Type B pancreatic cell (in vitro differentiated cells): ENCODE results near the gene TGFBR3. TPM values are rescaled to one million over a fixed set of nuclear protein-coding genes. Genes with fewer than 3 reads are reported as not detected.

Experiments
- DNase-seq: peaks from one replicate; pipeline ENCODE4 v3.0.0; 2021; ENCODE audit warnings: mixed read lengths; ENCODE audit not compliant: unreplicated experiment; ENCODE audit errors: extremely low spot score
- H3K27ac Mint-ChIP-seq: 2 replicates; pipeline ENCODE4 v1.8.0; 2021; ENCODE audit warnings: mild to moderate bottlenecking, mixed read lengths
- H3K27me3 Mint-ChIP-seq: 2 replicates; pipeline ENCODE4 v1.8.0; 2021; ENCODE audit warnings: mixed read lengths
- H3K36me3 Mint-ChIP-seq: 2 replicates; pipeline ENCODE4 v1.8.0; 2021; ENCODE audit warnings: mixed read lengths
- H3K4me1 Mint-ChIP-seq: one replicate; pipeline ENCODE4 v1.8.0; 2021; ENCODE audit warnings: mixed read lengths; ENCODE audit not compliant: unreplicated experiment
- H3K4me3 Mint-ChIP-seq: 2 replicates; pipeline ENCODE4 v1.8.0; 2021; ENCODE audit warnings: mild to moderate bottlenecking, mixed read lengths
- H3K9me3 Mint-ChIP-seq: 2 replicates; pipeline ENCODE4 v1.8.0; 2021; ENCODE audit warnings: mixed read lengths
- CTCF ChIP-seq: fragments of 200-600 bp; sonication (generic); conservative IDR thresholded peaks from 2 replicates; pipeline ENCODE4 v1.5.0; 2021; ENCODE audit warnings: antibody characterized with exemption, mild to moderate bottlenecking
- total RNA-seq: library from RNA; stranded (reverse); gene quantifications from 2 replicates; pipeline ENCODE4 v1.2.1, GENCODE V29; 2021; ENCODE audit warnings: low replicate concordance

Gene TGFBR3
- total RNA-seq, 1 donor from 2014 or later, result 33.5 TPM

DNA sequence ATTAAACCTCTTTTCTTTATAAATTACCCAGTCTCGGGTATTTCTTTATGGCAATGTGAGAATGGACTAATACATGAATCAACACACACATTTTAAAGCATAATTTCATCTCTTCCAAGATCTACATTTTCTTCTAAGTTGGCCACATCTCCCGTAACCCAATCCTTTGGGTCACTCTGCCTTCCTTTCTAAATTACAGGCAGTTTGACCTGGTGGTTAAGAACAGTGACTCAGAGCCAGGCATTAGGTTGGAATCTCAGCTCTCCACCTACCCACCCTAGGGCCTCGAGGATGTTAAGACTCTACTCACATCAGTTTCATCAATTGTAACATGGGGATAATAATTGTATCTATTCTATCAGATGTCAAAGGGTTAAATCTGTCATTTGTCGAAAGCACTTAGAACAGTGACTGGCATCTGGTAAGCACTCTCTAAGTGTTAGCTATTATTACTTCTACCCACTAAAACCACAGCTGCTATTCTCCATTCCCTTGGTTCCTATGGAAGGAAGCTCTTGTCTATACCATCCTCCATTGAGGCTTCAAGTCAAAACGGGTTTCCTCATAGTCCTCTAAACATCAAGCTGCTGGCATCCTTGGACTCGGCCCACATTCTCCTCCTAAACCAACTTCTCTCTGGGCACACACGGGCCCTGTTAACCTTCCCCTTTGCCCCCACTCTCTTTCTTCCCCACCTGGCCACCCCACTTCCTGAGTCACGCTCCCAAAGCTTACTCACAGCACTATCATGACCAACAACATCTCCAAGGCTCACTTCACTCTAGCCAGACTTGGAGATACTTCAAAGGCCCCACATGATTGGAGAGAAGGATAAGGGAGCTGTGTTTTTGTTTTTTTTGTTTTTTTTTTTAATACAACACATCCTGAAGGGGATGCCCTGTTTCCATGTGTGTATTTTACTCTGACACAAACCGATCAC lies 116.9 kb downstream of the TGFBR3 start:
- no peak for DNase-seq
- peaks cover 15% of the 10 kb centered on the region for H3K36me3 Mint-ChIP-seq
- no peak overlapping the region for H3K4me3 Mint-ChIP-seq
- TF ChIP-seq CTCF, result no peak
- H3K27me3 Mint-ChIP-seq, result no peaks in the 10 kb centered on the region
- peaks cover 4% of the 10 kb centered on the region for H3K9me3 Mint-ChIP-seq
- H3K4me1 Mint-ChIP-seq, result peaks cover 34% of the 10 kb centered on the region
- peak overlapping the region; percentile 27 for H3K27ac Mint-ChIP-seq

DNA sequence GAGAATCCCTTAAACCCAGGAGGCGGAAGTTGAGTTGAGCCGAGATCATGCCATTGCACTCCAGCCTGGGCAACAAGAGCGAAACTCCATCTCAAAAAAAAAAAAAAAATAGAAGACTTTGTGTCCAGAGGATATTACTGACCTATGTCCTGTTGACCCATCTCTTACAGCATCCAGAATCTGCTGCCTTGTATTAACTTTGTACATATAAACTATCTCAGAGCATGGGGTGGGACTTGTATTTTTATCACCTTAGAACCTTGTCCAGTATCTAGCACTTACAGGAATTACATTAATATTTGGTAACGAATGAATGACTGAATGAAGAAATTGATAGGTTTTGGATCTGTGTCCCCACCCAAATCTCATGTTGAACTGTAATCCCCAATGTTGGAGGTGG lies 117.8 kb downstream of the TGFBR3 start:
- no peak for TF ChIP-seq CTCF
- Mint-ChIP-seq H3K4me3 (no peak overlapping the region), H3K27me3 (no peaks in the 10 kb centered on the region), H3K27ac (no peak overlapping the region), H3K4me1 (peaks cover 36% of the 10 kb centered on the region), H3K36me3 (peaks cover 15% of the 10 kb centered on the region), H3K9me3 (peaks cover 4% of the 10 kb centered on the region)
- no peak for DNase-seq

DNA sequence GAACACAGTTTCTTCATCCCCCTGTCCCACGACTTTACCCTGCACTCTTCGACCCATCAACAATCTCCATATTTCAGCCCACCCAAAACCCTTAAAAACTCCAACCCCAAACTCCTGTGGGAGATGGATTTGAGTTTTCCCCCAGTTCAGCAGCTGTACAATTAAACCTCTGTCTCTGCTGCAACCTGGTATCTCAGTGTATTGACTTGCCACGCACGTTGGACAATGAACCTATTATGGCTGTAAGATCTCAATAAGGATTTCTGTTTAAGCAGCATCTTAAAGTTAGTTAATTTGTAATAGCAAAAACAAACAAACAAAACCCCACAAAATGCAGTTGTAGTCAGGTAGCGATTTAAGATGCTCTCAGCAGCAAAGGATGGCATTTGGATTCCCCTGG lies 119.1 kb downstream of the TGFBR3 start:
- Mint-ChIP-seq H3K4me3 (no peak overlapping the region), H3K4me1 (peaks cover 38% of the 10 kb centered on the region), H3K27me3 (no peaks in the 10 kb centered on the region), H3K36me3 (peaks cover 19% of the 10 kb centered on the region), H3K27ac (no peak overlapping the region), H3K9me3 (peaks cover 4% of the 10 kb centered on the region)
- no peak for TF ChIP-seq CTCF
- DNase-seq, result no peak

DNA sequence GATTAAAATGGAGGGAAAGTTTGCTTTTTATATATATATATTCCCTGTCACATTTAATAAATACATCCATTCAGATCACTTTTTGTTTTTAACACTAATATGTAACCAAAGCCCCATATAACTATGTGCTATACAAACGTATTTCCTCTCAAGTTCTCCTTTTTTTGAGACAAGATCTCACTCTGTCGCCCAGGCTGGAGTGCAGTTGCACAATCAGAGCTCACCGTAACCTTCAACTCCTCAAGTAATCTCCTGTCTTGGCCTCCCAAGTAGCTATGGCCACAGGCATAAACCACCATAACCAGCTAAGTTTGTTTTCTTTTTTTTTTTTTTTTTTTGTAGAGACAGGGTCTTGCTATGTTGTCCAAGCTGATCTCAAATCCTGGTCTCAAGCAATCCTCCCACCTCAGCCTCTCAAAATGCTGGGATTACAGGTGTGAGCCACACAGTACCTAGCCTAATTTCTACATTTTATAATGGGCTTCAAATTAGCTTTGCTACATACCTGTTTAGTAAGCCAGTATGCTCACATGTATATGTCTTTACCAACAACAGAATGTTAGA lies 120.0 kb downstream of the TGFBR3 start:
- H3K9me3 Mint-ChIP-seq, result peaks cover 4% of the 10 kb centered on the region
- no peak for DNase-seq
- no peak overlapping the region for H3K27ac Mint-ChIP-seq
- TF ChIP-seq CTCF, result no peak
- no peak overlapping the region for H3K4me3 Mint-ChIP-seq
- H3K36me3 Mint-ChIP-seq, result peaks cover 20% of the 10 kb centered on the region
- peaks cover 45% of the 10 kb centered on the region for H3K4me1 Mint-ChIP-seq
- no peaks in the 10 kb centered on the region for H3K27me3 Mint-ChIP-seq

DNA sequence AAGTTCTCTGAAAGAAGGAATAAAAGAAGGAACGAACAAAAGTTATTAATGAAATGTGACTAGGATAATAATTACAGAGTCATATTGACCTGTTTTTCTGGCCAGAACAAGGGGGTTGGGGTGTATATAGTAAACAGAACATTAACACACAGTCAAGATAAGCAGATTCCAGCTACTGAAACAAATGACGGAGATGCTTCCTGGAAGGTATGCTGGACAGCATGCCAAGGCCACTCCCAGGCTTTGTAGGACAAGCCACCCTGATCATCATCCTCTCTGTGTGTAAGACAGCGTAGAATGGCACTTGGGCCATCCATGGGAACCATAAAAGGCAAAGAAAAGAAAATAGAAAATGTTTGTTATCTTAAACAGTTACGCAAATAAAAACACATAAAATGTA lies 120.7 kb downstream of the TGFBR3 start:
- Mint-ChIP-seq H3K4me1 (peaks cover 50% of the 10 kb centered on the region), H3K27ac (no peak overlapping the region)
- no peak for DNase-seq

More for the DNA sequence above, 120.7 kb downstream of the TGFBR3 start:
- H3K27me3 Mint-ChIP-seq, result no peaks in the 10 kb centered on the region
- H3K4me3 Mint-ChIP-seq, result no peak overlapping the region
- H3K36me3 Mint-ChIP-seq, result peaks cover 20% of the 10 kb centered on the region
- H3K9me3 Mint-ChIP-seq, result peaks cover 4% of the 10 kb centered on the region
- no peak for TF ChIP-seq CTCF
